Progenitor cell of endocrine pancreas (in vitro differentiated cells): ENCODE results near the gene PCNX4. TPM values are rescaled to one million over a fixed set of nuclear protein-coding genes. Genes with fewer than 3 reads are reported as not detected.
"Not testable (repeated sequence)": the region's sequence is repeated elsewhere in the genome, so short reads cannot be mapped to it uniquely, and the experiment has no call there.

Experiments used
- DNase-seq: peaks from one replicate; pipeline ENCODE4 v3.0.0; 2021; ENCODE audit warnings: low spot score; ENCODE audit not compliant: unreplicated experiment
- H3K27ac Mint-ChIP-seq: 2 replicates; pipeline ENCODE4 v1.8.0; 2021; ENCODE audit warnings: mild to moderate bottlenecking, moderate library complexity, mixed read lengths
- H3K27me3 Mint-ChIP-seq: 2 replicates; pipeline ENCODE4 v1.8.0; 2021; ENCODE audit warnings: mixed read lengths
- H3K36me3 Mint-ChIP-seq: 2 replicates; pipeline ENCODE4 v1.8.0; 2022; ENCODE audit warnings: mixed read lengths; ENCODE audit not compliant: insufficient read depth
- H3K4me1 Mint-ChIP-seq: 2 replicates; pipeline ENCODE4 v1.8.0; 2021; ENCODE audit warnings: low read depth, mixed read lengths
- H3K4me3 Mint-ChIP-seq: 2 replicates; pipeline ENCODE4 v1.8.0; 2021; ENCODE audit warnings: low read depth, mild to moderate bottlenecking, moderate library complexity, mixed read lengths
- H3K9me3 Mint-ChIP-seq: 2 replicates; pipeline ENCODE4 v1.8.0; 2021; ENCODE audit warnings: low read depth, mixed read lengths
- CTCF ChIP-seq: fragments of 200-600 bp; sonication (generic); IDR thresholded peaks from one replicate; pipeline ENCODE4 v1.5.0; 2021; ENCODE audit warnings: antibody characterized with exemption, mild to moderate bottlenecking; ENCODE audit not compliant: unreplicated experiment
- long read RNA-seq: library from polyadenylated mRNA; unstranded; transcript quantifications from one replicate; pipeline ENCODE4 v2.0.0, GENCODE V29; 2020
- total RNA-seq: library from RNA; stranded (reverse); gene quantifications from 2 replicates; pipeline ENCODE4 v1.2.1, GENCODE V29; 2021

Gene PCNX4
- 78.0 and 85.2 TPM in 2 replicates for total RNA-seq
- long read RNA-seq, full-length matches to known transcripts, result 19 of 94 reads
- long read RNA-seq, partial matches to known transcripts, result 49 of 94 reads
- long read RNA-seq, other reads (novel, unspliced or antisense), result 26 of 94 reads

GRCh38 chr14:60091550-60092525 lies at the start of gene PCNX4:
PCNX4 (plus strand) TSS chr14:60091923; CDS start chr14:60107639, 15,716 bp downstream.
- peak; percentile 85 for DNase-seq
- no peaks in the 10 kb centered on the region for H3K36me3 Mint-ChIP-seq
- H3K27ac Mint-ChIP-seq, result peak within 1 kb of the TSS; percentile 96
- H3K27me3 Mint-ChIP-seq, result no peaks in the 10 kb centered on the region
- H3K9me3 Mint-ChIP-seq, result no peaks in the 10 kb centered on the region
- H3K4me1 Mint-ChIP-seq, result peaks cover 29% of the 10 kb centered on the region
- no peak for TF ChIP-seq CTCF
- peak within 1 kb of the TSS; percentile 94 for H3K4me3 Mint-ChIP-seq

DNA sequence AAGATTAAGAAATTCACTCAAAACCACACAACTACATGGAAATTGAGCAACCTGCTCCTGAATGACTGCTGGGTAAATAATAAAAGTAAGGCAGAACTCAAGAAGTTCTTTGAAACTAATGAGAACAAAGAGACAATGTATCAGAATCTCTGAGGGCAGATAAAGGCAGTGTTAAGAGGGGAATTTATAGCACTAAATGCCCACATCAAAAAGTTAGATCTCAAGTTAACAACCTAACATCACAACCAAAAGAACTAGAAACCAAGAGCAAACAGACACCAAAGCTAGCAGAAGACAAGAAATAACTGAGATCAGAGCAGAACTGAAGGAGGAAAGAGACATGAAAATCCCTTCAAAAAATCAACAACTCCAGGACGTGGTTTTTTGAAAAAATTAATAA lies 43.7 kb upstream of the PCNX4 start:
- peaks cover 30% of the 10 kb centered on the region for H3K9me3 Mint-ChIP-seq
- not testable (repeated sequence) for H3K4me3 Mint-ChIP-seq, DNase-seq, H3K27me3 Mint-ChIP-seq, H3K27ac Mint-ChIP-seq, H3K4me1 Mint-ChIP-seq, H3K36me3 Mint-ChIP-seq

DNA sequence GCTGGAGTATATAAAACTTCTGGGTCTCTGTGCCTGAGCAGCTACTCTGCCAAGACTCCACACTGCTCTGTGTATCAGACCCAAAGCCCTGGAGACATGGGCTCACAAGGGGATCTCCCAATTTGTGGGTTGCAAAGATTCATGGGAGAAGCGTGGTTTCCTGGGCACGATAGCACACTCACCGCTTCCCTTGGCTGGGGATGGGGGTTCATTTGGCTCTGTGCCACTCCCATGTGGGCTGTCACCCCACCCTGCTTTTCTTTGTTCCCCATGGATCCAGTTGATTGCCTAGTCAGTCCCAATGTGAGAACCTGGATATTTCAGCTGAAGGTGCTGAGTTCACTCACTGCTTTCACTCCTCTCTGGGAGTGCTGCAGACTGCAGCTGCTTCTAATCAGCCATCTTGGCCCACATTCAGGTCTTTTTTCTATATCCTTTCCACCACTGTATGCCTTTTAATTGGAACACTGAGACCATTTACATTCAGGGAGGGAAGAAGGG lies 40.0 kb upstream of the PCNX4 start:
- Mint-ChIP-seq H3K27me3 (no peaks in the 10 kb centered on the region), H3K4me1 (peaks cover 1% of the 10 kb centered on the region), H3K27ac (no peak overlapping the region), H3K9me3 (peaks cover 2% of the 10 kb centered on the region), H3K36me3 (no peaks in the 10 kb centered on the region), H3K4me3 (no peak overlapping the region)
- no peak for DNase-seq
- no peak for TF ChIP-seq CTCF

- TF ChIP-seq CTCF, result no peak
- no peak overlapping the region for H3K4me3 Mint-ChIP-seq
- H3K27ac Mint-ChIP-seq, result no peak overlapping the region
- H3K4me1 Mint-ChIP-seq, result peaks cover 7% of the 10 kb centered on the region
- no peak for DNase-seq
- H3K36me3 Mint-ChIP-seq, result no peaks in the 10 kb centered on the region
- H3K9me3 Mint-ChIP-seq, result no peaks in the 10 kb centered on the region
- H3K27me3 Mint-ChIP-seq, result no peaks in the 10 kb centered on the region
Observed at GRCh38 chr14:60058087-60058486, 33.6 kb upstream of the PCNX4 start.

GRCh38 chr14:60061371-60061770 lies 30.4 kb upstream of the PCNX4 start:
- no peak for TF ChIP-seq CTCF
- no peak for DNase-seq
- peaks cover 7% of the 10 kb centered on the region for H3K4me1 Mint-ChIP-seq
- no peak overlapping the region for H3K4me3 Mint-ChIP-seq
- no peaks in the 10 kb centered on the region for H3K9me3 Mint-ChIP-seq
- H3K27me3 Mint-ChIP-seq, result no peaks in the 10 kb centered on the region
- no peak overlapping the region for H3K27ac Mint-ChIP-seq
- no peaks in the 10 kb centered on the region for H3K36me3 Mint-ChIP-seq
